PC-9 (cell line): ENCODE data around the gene S100A8.

Experiments used
- EZH2 ChIP-seq: fragments of 200-600 bp; sonication (generic); IDR thresholded peaks from 2 replicates; pipeline ENCODE4 v1.8.0; 2017; ENCODE audit warnings: antibody characterized with exemption, low read depth
- TF ChIP-seq, protein P1 (sequence below): fragments of 200-600 bp; sonication (generic); conservative IDR thresholded peaks from 2 replicates; pipeline ENCODE4 v1.6.1; 2017; ENCODE audit warnings: mixed run types, antibody characterized with exemption, mild to moderate bottlenecking, moderate library complexity

- TF ChIP-seq, protein P1, sequence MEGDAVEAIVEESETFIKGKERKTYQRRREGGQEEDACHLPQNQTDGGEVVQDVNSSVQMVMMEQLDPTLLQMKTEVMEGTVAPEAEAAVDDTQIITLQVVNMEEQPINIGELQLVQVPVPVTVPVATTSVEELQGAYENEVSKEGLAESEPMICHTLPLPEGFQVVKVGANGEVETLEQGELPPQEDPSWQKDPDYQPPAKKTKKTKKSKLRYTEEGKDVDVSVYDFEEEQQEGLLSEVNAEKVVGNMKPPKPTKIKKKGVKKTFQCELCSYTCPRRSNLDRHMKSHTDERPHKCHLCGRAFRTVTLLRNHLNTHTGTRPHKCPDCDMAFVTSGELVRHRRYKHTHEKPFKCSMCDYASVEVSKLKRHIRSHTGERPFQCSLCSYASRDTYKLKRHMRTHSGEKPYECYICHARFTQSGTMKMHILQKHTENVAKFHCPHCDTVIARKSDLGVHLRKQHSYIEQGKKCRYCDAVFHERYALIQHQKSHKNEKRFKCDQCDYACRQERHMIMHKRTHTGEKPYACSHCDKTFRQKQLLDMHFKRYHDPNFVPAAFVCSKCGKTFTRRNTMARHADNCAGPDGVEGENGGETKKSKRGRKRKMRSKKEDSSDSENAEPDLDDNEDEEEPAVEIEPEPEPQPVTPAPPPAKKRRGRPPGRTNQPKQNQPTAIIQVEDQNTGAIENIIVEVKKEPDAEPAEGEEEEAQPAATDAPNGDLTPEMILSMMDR, result no peak
- no peak for TF ChIP-seq EZH2
Observed at GRCh38 chr1:153341431-153341934, 49.4 kb downstream of the S100A8 start.
